H9 (cell line): Measurements from ENCODE around the gene RYR3. TPM values are rescaled to one million over a fixed set of nuclear protein-coding genes. Genes with fewer than 3 reads are reported as not detected.

Source experiments
- DNase-seq: peaks from one replicate; pipeline ENCODE4 v3.0.0-alpha.2; 2017
- H2AFZ ChIP-seq: one replicate; pipeline ENCODE4 v1.6.1; 2013; ENCODE audit warnings: mild to moderate bottlenecking, low read length, control low read depth, moderate library complexity
- H2AK5ac ChIP-seq: 2 replicates; pipeline ENCODE4 v1.6.1; 2013; ENCODE audit warnings: low read length, control low read depth, mixed read lengths; ENCODE audit not compliant: insufficient read length
- H2BK120ac ChIP-seq: one replicate; pipeline ENCODE4 v1.6.1; 2013; ENCODE audit warnings: low read depth, mild to moderate bottlenecking, low read length, control low read depth, inconsistent platforms; ENCODE audit not compliant: poor library complexity, severe bottlenecking
- H2BK12ac ChIP-seq: 2 replicates; pipeline ENCODE4 v1.6.1; 2013; ENCODE audit warnings: low read length, control low read depth, mixed read lengths, low read depth; ENCODE audit not compliant: insufficient read length
- H2BK15ac ChIP-seq: 2 replicates; pipeline ENCODE4 v1.6.1; 2013; ENCODE audit warnings: low read depth, low read length, control low read depth
- H2BK20ac ChIP-seq: one replicate; pipeline ENCODE4 v1.6.1; 2013; ENCODE audit warnings: low read depth, mild to moderate bottlenecking, low read length, control low read depth, inconsistent platforms; ENCODE audit not compliant: poor library complexity, severe bottlenecking
- H2BK5ac ChIP-seq: 2 replicates; pipeline ENCODE4 v1.6.1; 2013; ENCODE audit warnings: low read length, control low read depth, mixed read lengths; ENCODE audit not compliant: insufficient read length
- H3K14ac ChIP-seq: 2 replicates; pipeline ENCODE4 v1.6.1; 2013; ENCODE audit warnings: low read length, control low read depth; ENCODE audit not compliant: insufficient read depth
- H3K18ac ChIP-seq: 2 replicates; pipeline ENCODE4 v1.6.1; 2013; ENCODE audit warnings: low read depth, mild to moderate bottlenecking, mixed read lengths, low read length, control low read depth; ENCODE audit not compliant: insufficient read length
- H3K23ac ChIP-seq: 2 replicates; pipeline ENCODE4 v1.6.1; 2013; ENCODE audit warnings: low read length, control low read depth, mixed read lengths, low read depth; ENCODE audit not compliant: insufficient read length
- H3K23me2 ChIP-seq: 2 replicates; pipeline ENCODE4 v1.6.1; 2013; ENCODE audit warnings: low read depth, mild to moderate bottlenecking, mixed read lengths, low read length, control low read depth; ENCODE audit not compliant: insufficient read length, poor library complexity, severe bottlenecking
- H3K27ac ChIP-seq: 2 replicates; pipeline ENCODE4 v1.5.1; 2013; ENCODE audit warnings: low read length, control low read depth, mixed read lengths, low read depth; ENCODE audit not compliant: insufficient read length
- H3K27me3 ChIP-seq: 2 replicates; pipeline ENCODE4 v1.6.1; 2013; ENCODE audit warnings: low read length, control low read depth, inconsistent platforms; ENCODE audit not compliant: insufficient read depth
- H3K4ac ChIP-seq: 2 replicates; pipeline ENCODE4 v1.6.1; 2013; ENCODE audit warnings: low read depth, mild to moderate bottlenecking, control low read depth, inconsistent platforms, low read length, moderate library complexity
- H3K4me1 ChIP-seq: 2 replicates; pipeline ENCODE4 v1.6.1; 2013; ENCODE audit warnings: low read length, control low read depth, inconsistent platforms; ENCODE audit not compliant: insufficient read depth
- H3K4me2 ChIP-seq: 2 replicates; pipeline ENCODE4 v1.6.1; 2013; ENCODE audit warnings: low read length, control low read depth, mixed read lengths; ENCODE audit not compliant: insufficient read length, insufficient read depth
- H3K56ac ChIP-seq: 2 replicates; pipeline ENCODE4 v1.6.1; 2013; ENCODE audit warnings: low read depth, mild to moderate bottlenecking, mixed read lengths, low read length, control low read depth; ENCODE audit not compliant: insufficient read length
- H3K79me1 ChIP-seq: 2 replicates; pipeline ENCODE4 v1.6.1; 2013; ENCODE audit warnings: low read depth, mild to moderate bottlenecking, moderate library complexity, low read length, control low read depth, inconsistent platforms; ENCODE audit not compliant: insufficient read depth, poor library complexity, severe bottlenecking
- H3K79me2 ChIP-seq: 2 replicates; pipeline ENCODE4 v1.6.1; 2013; ENCODE audit warnings: low read length, control low read depth, inconsistent platforms; ENCODE audit not compliant: insufficient read depth
- H3K9ac ChIP-seq: 2 replicates; pipeline ENCODE4 v1.6.1; 2013; ENCODE audit warnings: low read length, control low read depth, mixed read lengths; ENCODE audit not compliant: insufficient read length; ENCODE audit errors: extremely low read depth
- H3K9me3 ChIP-seq: one replicate; pipeline ENCODE4 v1.6.1; 2013; ENCODE audit warnings: low read depth, low read length, inconsistent platforms; ENCODE audit not compliant: control insufficient read depth
- H3T11ph ChIP-seq: one replicate; pipeline ENCODE4 v1.6.1; 2013; ENCODE audit warnings: mild to moderate bottlenecking, low read length, control low read depth, inconsistent platforms
- H4K20me1 ChIP-seq: one replicate; pipeline ENCODE4 v1.6.1; 2013; ENCODE audit not compliant: control insufficient read depth, insufficient read length, insufficient read depth
- H4K5ac ChIP-seq: 2 replicates; pipeline ENCODE4 v1.6.1; 2013; ENCODE audit warnings: low read depth, mild to moderate bottlenecking, mixed read lengths, low read length, control low read depth; ENCODE audit not compliant: insufficient read length
- H4K8ac ChIP-seq: replicated peaks from 2 replicates; pipeline ENCODE4 v1.6.1; 2013; ENCODE audit warnings: low read length, control low read depth, mixed read lengths, low read depth; ENCODE audit not compliant: insufficient read length
- H4K91ac ChIP-seq: 2 replicates; pipeline ENCODE4 v1.6.1; 2013; ENCODE audit warnings: low read depth, mild to moderate bottlenecking, moderate library complexity, mixed read lengths, low read length, control low read depth; ENCODE audit not compliant: insufficient read length
- H3K27ac Mint-ChIP-seq, 3 experiments: 2 replicates in 2 of 3; 3 replicates in 1 of 3; pipeline ENCODE4 v1.8.0; 2020 to 2021; ENCODE audit warnings: mixed read lengths in 3 of 3, mild to moderate bottlenecking in 1 of 3, moderate library complexity in 1 of 3
- H3K27me3 Mint-ChIP-seq: 2 replicates; pipeline ENCODE4 v1.8.0; 2021; ENCODE audit warnings: low read depth, mild to moderate bottlenecking, moderate library complexity, mixed read lengths
- H3K36me3 Mint-ChIP-seq, 3 experiments: 2 replicates in 2 of 3; 3 replicates in 1 of 3; pipeline ENCODE4 v1.8.0; 2020 to 2021; ENCODE audit warnings: low read depth in 3 of 3, mixed read lengths in 3 of 3; ENCODE audit not compliant: insufficient read depth in 1 of 3
- H3K4me1 Mint-ChIP-seq, 2 experiments: 2 replicates each; pipeline ENCODE4 v1.8.0; 2020; ENCODE audit warnings: mixed read lengths in 2 of 2
- H3K4me3 Mint-ChIP-seq, 2 experiments: 2 replicates in 1 of 2; 3 replicates in 1 of 2; pipeline ENCODE4 v1.8.0; 2020 to 2021; ENCODE audit warnings: mild to moderate bottlenecking in 2 of 2, mixed read lengths in 2 of 2, moderate library complexity in 1 of 2
- H3K9me3 Mint-ChIP-seq, 2 experiments: 2 replicates in 1 of 2; 3 replicates in 1 of 2; pipeline ENCODE4 v1.8.0; 2020; ENCODE audit warnings: mild to moderate bottlenecking in 2 of 2, mixed read lengths in 2 of 2, moderate library complexity in 1 of 2
- CTCF ChIP-seq: fragments of 200-600 bp; sonication (generic); conservative IDR thresholded peaks from 3 replicates; pipeline ENCODE4 v1.8.0; 2021; ENCODE audit warnings: antibody characterized with exemption, mild to moderate bottlenecking
- WGBS: extraction: QIAGEN DNeasy Blood & Tissue Kit; methylation state at CpG from one replicate; pipeline ENCODE4 v1.1.7; 2013; ENCODE audit warnings: missing lambda C conversion rate, low lambda C conversion rate, mixed read lengths; ENCODE audit not compliant: insufficient read length; ENCODE audit errors: extremely low coverage; 5-methylcytosine and 5-hydroxymethylcytosine counted together
- total RNA-seq: library from RNA; stranded (reverse); gene quantifications from 2 replicates; pipeline ENCODE4 v1.2.1, GENCODE V29; 2021

Gene RYR3
- total RNA-seq, 1 experiment from 2014 or later, result 0.85 TPM

DNA sequence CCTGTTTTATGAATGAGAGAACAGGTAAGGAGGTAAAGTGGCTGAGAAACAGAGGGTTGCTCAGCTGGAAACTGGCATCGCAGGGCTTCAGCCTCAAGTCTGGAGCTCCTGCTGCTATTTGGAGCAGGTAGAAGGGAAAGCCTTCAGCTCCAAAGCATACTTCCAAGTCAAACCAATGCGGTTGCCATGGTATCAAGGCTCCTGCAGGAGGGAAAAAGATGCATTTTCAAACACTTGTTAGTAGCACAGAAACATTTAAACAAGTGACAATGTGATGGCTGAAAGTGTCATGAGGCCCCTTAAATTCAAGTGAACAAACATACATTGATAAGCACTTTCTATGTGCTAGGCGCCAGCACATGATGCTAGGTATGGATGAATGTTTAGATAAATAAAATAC is 60.4 kb downstream of the RYR3 start:
- no peak overlapping the region for H3K14ac ChIP-seq
- Mint-ChIP-seq H3K4me1 (no peaks in the 10 kb centered on the region), H3K4me3 (no peak overlapping the region), H3K27me3 (peaks cover 2% of the 10 kb centered on the region; the same call in 1 of the 2 replicates), H3K36me3 (no peaks in the 10 kb centered on the region), H3K9me3 (no peaks in the 10 kb centered on the region), H3K27ac (no peak overlapping the region)
- no peak overlapping the region for H2BK5ac ChIP-seq
- no peaks in the 10 kb centered on the region for H3K79me2 ChIP-seq
- H3K27ac ChIP-seq, result no peak overlapping the region
- no peak overlapping the region for H3K23ac ChIP-seq
- H4K91ac ChIP-seq, result no peak overlapping the region
- H3K4me2 ChIP-seq, result no peak overlapping the region
- no peak overlapping the region for H2AK5ac ChIP-seq
- no peaks in the 10 kb centered on the region for H3K4me1 ChIP-seq
- no peaks in the 10 kb centered on the region for H4K20me1 ChIP-seq
- H2AFZ ChIP-seq, result no peak overlapping the region
- no peak for DNase-seq
- H2BK20ac ChIP-seq, result no peak overlapping the region
- H3K23me2 ChIP-seq, result no peaks in the 10 kb centered on the region
- H2BK15ac ChIP-seq, result no peak overlapping the region
- no peak overlapping the region for H3K18ac ChIP-seq
- H3K27me3 ChIP-seq, result no peaks in the 10 kb centered on the region
- no peak overlapping the region for H3K9ac ChIP-seq
- H3K4ac ChIP-seq, result no peak overlapping the region
- H2BK120ac ChIP-seq, result no peak overlapping the region
- WGBS, result no CpG with 5 or more reads among the region's 3 CpGs
- no peaks in the 10 kb centered on the region for H3K79me1 ChIP-seq
- H2BK12ac ChIP-seq, result no peak overlapping the region
- H4K5ac ChIP-seq, result no peak overlapping the region
- no peak overlapping the region for H3T11ph ChIP-seq
- no peak overlapping the region for H4K8ac ChIP-seq
- H3K56ac ChIP-seq, result no peak overlapping the region
- no peaks in the 10 kb centered on the region for H3K9me3 ChIP-seq
- TF ChIP-seq CTCF, result no peak
